HepG2 (cell line): ENCODE measurements around the gene ALG8. TPM values are rescaled to one million over a fixed set of nuclear protein-coding genes. Genes with fewer than 3 reads are reported as not detected.

ENCODE experiments used
- ATF7 ChIP-seq, 2 experiments: fragments of 450-650 bp in 1 of 2; sonication (generic) in 1 of 2; formaldehyde crosslinking in 1 of 2; IDR thresholded peaks; 2 replicates each; pipeline versions ENCODE4 v1.4.0 to v1.6.1; 2016 to 2020; ENCODE audit warnings: antibody characterized with exemption in 1 of 2, mild to moderate bottlenecking in 1 of 2, missing genetic modification reagents in 1 of 2
- ETS1 ChIP-seq: sonication (generic); formaldehyde crosslinking; IDR thresholded peaks from 2 replicates; pipeline ENCODE4 v1.4.0; 2020; ENCODE audit warnings: missing genetic modification reagents
- HHEX ChIP-seq: IDR thresholded peaks from 2 replicates; pipeline ENCODE4 v1.6.1; 2016; ENCODE audit warnings: control low read depth
- NFYC ChIP-seq: IDR thresholded peaks from 2 replicates; pipeline ENCODE4 v1.6.1; 2016; ENCODE audit warnings: missing genetic modification reagents, missing compliant biosample characterization
- RBM39 ChIP-seq: fragments of 200-400 bp; formaldehyde crosslinking; IDR thresholded peaks from one replicate; pipeline ENCODE4 v1.6.1; 2018; ENCODE audit warnings: antibody characterized with exemption, mild to moderate bottlenecking, low read depth, low read length; ENCODE audit not compliant: poor library complexity, severe bottlenecking
- SIN3A ChIP-seq: IDR thresholded peaks from 2 replicates; pipeline ENCODE4 v1.6.1; 2011; ENCODE audit warnings: low read depth, mild to moderate bottlenecking, control low read depth, low read length, borderline replicate concordance
- SNAI1 ChIP-seq: sonication (generic); formaldehyde crosslinking; IDR thresholded peaks from 2 replicates; pipeline ENCODE4 v1.5.0; 2020; ENCODE audit warnings: mild to moderate bottlenecking, missing genetic modification reagents, borderline replicate concordance
- SNAPC2 ChIP-seq: sonication (generic); formaldehyde crosslinking; IDR thresholded peaks from 2 replicates; pipeline ENCODE4 v1.8.1; 2022; ENCODE audit warnings: mild to moderate bottlenecking, missing genetic modification reagents
- SRSF4 ChIP-seq: fragments of 200-400 bp; formaldehyde crosslinking; IDR thresholded peaks from one replicate; pipeline ENCODE4 v1.6.1; 2018; ENCODE audit warnings: mild to moderate bottlenecking, low read depth, low read length, moderate library complexity; ENCODE audit not compliant: poor library complexity, severe bottlenecking
- THYN1 ChIP-seq: sonication (generic); formaldehyde crosslinking; IDR thresholded peaks from 2 replicates; pipeline ENCODE4 v1.8.1; 2023; ENCODE audit warnings: low read depth, mild to moderate bottlenecking, moderate library complexity, missing genetic modification reagents, borderline replicate concordance
- ZNF136 ChIP-seq: sonication (generic); formaldehyde crosslinking; IDR thresholded peaks from 2 replicates; pipeline ENCODE4 v1.8.1; 2022; ENCODE audit warnings: low read depth, mild to moderate bottlenecking, moderate library complexity, missing genetic modification reagents
- ZNF17 ChIP-seq: sonication (generic); formaldehyde crosslinking; IDR thresholded peaks from 2 replicates; pipeline ENCODE4 v1.5.0; 2020; ENCODE audit warnings: mild to moderate bottlenecking, missing genetic modification reagents
- ZNF503 ChIP-seq: sonication (generic); formaldehyde crosslinking; IDR thresholded peaks from 2 replicates; pipeline ENCODE4 v1.4.0; 2020; ENCODE audit warnings: missing genetic modification reagents
- ZNF598 ChIP-seq: sonication (generic); formaldehyde crosslinking; IDR thresholded peaks from 2 replicates; pipeline ENCODE4 v1.5.1; 2020; ENCODE audit warnings: mild to moderate bottlenecking, missing genetic modification reagents, borderline replicate concordance
- ZNF766 ChIP-seq: sonication (generic); formaldehyde crosslinking; IDR thresholded peaks from 2 replicates; pipeline ENCODE4 v1.5.0; 2020; ENCODE audit warnings: missing genetic modification reagents, borderline replicate concordance
- ZNF83 ChIP-seq: sonication (generic); formaldehyde crosslinking; IDR thresholded peaks from 2 replicates; pipeline ENCODE4 v1.4.0; 2020; ENCODE audit warnings: missing genetic modification reagents, mild to moderate bottlenecking, borderline replicate concordance
- ZNF883 ChIP-seq: sonication (generic); formaldehyde crosslinking; IDR thresholded peaks from 2 replicates; pipeline ENCODE4 v1.5.1; 2020; ENCODE audit warnings: mild to moderate bottlenecking, missing genetic modification reagents; ENCODE audit errors: not compliant biosample characterization
- ZSCAN9 ChIP-seq: IDR thresholded peaks from 2 replicates; pipeline ENCODE4 v1.6.1; 2016; ENCODE audit warnings: borderline replicate concordance
- polyA plus RNA-seq, 8 experiments: library from polyadenylated mRNA; depleted of rRNA in 3 of 8; stranded (reverse) in 7 of 8; unstranded in 1 of 8; fragments of >200 nt; fragmentation: Illumina TruSeq in 4 of 8; extraction: Trizol in 4 of 8; gene quantifications; 2 replicates each; pipeline versions ENCODE4 v1.2.1 to v1.2.3, GENCODE V29; 2011 to 2016; ENCODE audit warnings: low read depth in 4 of 8, missing spikeins in 1 of 8, mixed read lengths in 1 of 8; ENCODE audit not compliant: insufficient read depth in 1 of 8
- total RNA-seq, 5 experiments: library from RNA; depleted of rRNA; stranded (reverse); fragments of >200 nt; fragmentation: Illumina TruSeq; extraction: Trizol; gene quantifications; 2 replicates each; pipeline ENCODE4 v1.2.3, GENCODE V29; 2016; ENCODE audit warnings: low read depth in 1 of 5
- TF ChIP-seq, protein P1 (sequence below): sonication (generic); formaldehyde crosslinking; IDR thresholded peaks from 2 replicates; pipeline ENCODE4 v1.9.0; 2021; ENCODE audit warnings: missing genetic modification reagents, mild to moderate bottlenecking, borderline replicate concordance

ALG8 gene
- total and polyA plus RNA-seq, 2 of the 13 experiments (the other 11 are each of a cell fraction or from before 2014, with no cell fraction given), result 75.8 to 88.0 TPM

- TF ChIP-seq ATF7 (IDR thresholded peaks at IDR 0.05), result no peak
- peak; percentile 59; the same call in 1 of the 2 replicates for TF ChIP-seq ATF7 (CRISPR knock-in tag; IDR thresholded peaks at IDR 0.05)
- TF ChIP-seq SIN3A, result peak; percentile 80; the same call in 1 of the 2 replicates
- TF ChIP-seq ZNF598, result no peak
- no peak for TF ChIP-seq SNAI1
- TF ChIP-seq ZNF83, result no peak; the same call in 1 of the 2 replicates
- no peak for TF ChIP-seq THYN1 (CRISPR knock-in tag)
- TF ChIP-seq SRSF4, result no peak
- TF ChIP-seq NFYC, result peak; percentile 50
- peak; percentile 82 for TF ChIP-seq ZNF503 (CRISPR knock-in tag)
- peak; percentile 58; the same call in 1 of the 2 replicates for TF ChIP-seq SNAPC2 (CRISPR knock-in tag)
- no peak for TF ChIP-seq ETS1 (CRISPR knock-in tag)
- TF ChIP-seq ZNF766 (CRISPR knock-in tag), result no peak
- peak; percentile 66; the same call in 1 of the 2 replicates for TF ChIP-seq ZNF136 (CRISPR knock-in tag)
- TF ChIP-seq, protein P1, sequence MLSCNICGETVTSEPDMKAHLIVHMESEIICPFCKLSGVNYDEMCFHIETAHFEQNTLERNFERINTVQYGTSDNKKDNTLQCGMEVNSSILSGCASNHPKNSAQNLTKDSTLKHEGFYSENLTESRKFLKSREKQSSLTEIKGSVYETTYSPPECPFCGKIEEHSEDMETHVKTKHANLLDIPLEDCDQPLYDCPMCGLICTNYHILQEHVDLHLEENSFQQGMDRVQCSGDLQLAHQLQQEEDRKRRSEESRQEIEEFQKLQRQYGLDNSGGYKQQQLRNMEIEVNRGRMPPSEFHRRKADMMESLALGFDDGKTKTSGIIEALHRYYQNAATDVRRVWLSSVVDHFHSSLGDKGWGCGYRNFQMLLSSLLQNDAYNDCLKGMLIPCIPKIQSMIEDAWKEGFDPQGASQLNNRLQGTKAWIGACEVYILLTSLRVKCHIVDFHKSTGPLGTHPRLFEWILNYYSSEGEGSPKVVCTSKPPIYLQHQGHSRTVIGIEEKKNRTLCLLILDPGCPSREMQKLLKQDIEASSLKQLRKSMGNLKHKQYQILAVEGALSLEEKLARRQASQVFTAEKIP (CRISPR knock-in tag), result no peak
- no peak for TF ChIP-seq ZNF17 (CRISPR knock-in tag)
- peak; percentile 72 for TF ChIP-seq RBM39
- TF ChIP-seq HHEX (CRISPR knock-in tag), result no peak; the same call in 1 of the 2 replicates
- no peak for TF ChIP-seq ZNF883 (CRISPR knock-in tag)
- peak; percentile 93 for TF ChIP-seq ZSCAN9
Observed at GRCh38 chr11:78079232-78080083, 60.0 kb downstream of the ALG8 start, which contains the start of gene NDUFC2 (continued).
